HK-2 (cell line): Measurements from ENCODE around the gene PRSS27.
A peak's percentile ranks its signal among the peaks of the same experiment; 100 is the strongest.
"Not testable (repeated sequence)": the region's sequence is repeated elsewhere in the genome, so short reads cannot be mapped to it uniquely, and the experiment has no call there.

Experiments used
- DNase-seq: peaks from one replicate; pipeline ENCODE4 v3.0.0-alpha.2; 2018; ENCODE audit not compliant: unreplicated experiment

Gene PRSS27

DNA sequence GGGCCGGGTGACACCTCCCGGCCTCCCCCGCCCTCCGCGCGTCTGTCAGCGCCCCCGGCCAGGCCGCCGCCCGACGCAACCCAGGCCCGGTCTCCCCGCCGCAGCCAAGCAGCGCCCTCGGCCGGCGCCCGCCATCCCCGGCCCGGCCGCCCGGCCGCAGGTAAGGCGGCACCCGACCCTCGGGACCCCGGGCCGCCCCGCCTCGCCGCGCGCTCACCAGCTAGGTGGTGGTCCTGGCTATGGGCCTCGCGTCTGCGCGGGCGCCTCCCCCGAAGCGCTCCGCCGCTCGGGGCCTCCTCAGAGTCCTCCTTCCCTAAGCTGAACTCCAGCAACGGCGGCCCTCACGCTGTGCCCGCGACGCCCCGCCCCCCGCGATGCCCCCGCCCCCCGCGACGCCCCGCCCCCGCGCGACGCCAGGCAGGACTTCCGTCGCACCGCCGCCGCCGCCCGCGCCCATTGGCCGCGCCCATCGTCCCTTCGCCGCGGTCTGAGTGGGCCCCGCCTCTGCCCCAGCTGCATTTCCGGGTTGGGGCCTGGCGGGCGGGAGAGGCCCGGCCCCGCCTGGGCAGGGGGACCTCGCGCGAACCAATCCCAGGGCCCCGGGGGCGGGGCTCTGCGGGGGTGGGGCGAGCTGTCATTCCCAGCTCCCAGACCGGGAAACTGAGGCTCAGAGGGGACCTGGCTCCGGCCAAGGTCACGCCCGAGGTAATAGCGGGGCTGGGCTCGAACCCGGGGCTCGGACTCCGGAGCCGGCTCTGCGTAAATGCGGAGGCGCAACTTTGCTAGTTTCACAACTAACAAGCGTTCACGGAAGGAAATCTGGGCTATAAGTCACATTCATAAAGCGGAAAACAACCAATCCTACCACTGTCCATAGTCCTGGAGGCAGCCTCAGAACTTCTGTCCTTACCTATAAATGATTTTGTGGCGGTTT lies 46.7 kb downstream of the PRSS27 start:
- DNase-seq = peak; percentile 92

GRCh38 chr16:2671741-2672140 lies 48.3 kb downstream of the PRSS27 start:
- no peak for DNase-seq

DNA sequence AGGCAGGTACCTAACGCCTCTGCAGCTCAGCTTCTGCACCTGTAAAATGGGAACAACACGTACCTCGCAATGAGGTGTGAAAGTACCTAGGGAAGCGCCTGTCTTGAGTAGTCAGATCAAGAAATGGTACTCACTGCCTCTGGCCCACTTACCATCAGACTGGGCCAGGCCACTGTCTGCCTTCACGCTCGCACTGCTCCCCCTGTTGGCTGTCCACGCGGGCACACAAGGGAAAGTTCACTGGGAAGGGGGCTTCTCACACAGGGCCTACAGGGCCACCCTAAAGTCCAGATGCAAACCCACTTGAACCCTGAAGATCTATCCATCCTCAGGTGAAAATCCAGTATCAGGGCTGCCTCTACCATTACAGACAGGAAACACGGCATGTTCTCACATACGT lies 48.8 kb downstream of the PRSS27 start:
- not testable (repeated sequence) for DNase-seq

DNA sequence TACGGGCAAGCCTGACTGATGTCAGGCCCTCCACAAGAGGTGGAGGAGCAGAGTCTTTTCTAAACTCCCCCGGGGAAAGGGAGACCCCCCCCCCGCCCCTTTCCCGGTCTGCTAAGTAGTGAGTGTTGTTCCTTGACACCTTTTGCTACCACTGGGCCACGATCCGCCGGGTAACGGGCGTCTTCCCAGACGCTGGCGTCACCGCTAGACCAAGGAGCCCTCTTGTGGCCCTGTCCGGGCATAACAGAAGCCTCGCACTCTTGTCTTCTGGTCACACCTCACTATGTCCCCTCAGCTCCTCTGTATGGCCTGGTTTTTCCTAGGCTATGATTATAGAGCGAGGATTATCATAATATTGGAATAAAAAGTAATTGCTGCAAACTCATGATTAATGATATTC lies 50.0 kb downstream of the PRSS27 start:
- DNase-seq = peak; percentile 29

DNA sequence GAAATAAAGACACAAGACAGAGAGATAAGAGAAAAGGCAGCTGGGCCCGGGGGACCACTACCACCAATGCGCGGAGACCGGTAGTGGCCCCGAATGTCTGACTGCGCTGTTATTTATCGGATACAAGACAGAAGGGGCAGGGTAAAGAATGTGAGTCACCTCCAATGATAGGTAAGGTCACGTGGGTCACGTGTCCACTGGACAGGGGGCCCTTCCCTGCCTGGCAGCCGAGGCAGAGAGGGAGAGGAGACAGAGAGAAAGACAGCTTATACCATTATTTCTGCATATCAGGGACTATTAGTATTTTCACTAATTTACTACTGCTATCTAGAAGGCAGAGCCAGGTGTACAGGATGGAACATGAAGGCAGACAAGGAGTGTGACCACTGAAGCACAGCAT lies 50.4 kb downstream of the PRSS27 start:
- DNase-seq = not testable (repeated sequence)

- DNase-seq = not testable (repeated sequence)
Observed at GRCh38 chr16:2666671-2667070, 53.4 kb downstream of the PRSS27 start.

DNA sequence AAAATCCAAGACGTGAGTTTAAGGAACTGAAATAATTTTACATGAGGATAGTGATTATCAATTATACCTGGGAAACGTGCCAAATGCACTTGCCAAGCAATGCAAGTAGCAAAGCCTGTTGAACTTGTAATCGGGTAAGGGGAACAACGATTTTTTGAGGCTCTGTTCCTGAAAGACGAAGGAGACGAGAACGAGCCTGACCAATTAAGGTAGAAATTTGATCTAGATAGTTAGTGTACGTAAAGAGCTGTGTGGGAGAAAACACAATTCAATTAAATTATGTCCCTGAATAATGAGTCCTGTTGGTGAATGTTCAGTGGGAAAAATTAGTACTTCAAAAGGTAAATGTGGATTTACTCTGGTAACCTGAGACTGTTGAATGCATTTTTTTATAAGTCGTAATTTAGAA lies 55.4 kb downstream of the PRSS27 start:
- no peak for DNase-seq

DNA sequence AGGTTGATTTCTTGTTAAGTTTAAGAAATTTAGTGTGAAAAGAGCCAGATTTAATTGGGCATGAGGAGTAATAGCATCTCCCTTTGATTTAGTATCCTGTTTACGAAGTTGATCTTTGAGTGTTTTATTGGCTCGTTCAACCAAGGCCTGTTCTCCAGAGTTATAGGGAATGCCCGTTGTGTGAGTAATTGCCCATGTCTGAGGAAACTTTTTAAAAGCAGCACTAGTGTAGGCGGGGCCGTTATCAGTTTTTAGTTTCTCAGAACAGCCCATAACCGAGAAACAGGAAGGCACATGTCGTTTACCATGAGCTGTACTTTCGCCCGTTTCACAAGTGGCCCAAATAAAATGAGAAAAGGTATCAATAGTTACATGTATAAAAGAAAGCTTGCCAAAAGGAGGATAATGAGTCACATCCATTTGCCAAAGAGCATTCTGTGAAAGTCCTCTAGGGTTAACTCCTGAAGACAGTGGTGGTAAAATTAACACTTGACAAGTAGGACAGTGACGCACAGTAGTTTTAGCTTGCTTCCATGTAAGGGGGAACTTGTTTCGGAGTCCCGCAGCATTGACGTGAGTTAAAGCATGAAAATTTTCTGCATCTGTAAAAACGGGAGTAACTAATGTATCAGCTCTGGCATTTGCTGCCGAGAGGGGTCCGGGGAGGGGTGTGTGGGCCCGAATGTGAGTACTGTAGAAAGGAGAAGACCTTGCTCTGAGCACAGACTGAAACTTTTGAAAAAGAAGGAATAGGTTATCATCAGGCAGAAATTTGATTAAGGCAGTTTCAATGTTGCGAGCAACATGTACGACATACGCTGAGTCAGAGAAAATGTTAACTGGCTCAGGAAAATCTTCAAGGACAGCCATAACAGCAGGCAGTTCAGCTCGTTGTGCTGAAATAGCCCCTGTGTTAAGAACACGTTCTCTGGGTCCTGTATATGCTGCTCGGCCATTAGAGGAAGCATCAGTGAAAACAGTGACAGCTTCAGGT lies 56.2 kb downstream of the PRSS27 start:
- no peak for DNase-seq
